Raji (cell line): Measurements from ENCODE around the gene TMEM203.
A peak's percentile ranks its signal among the peaks of the same experiment; 100 is the strongest.

ENCODE experiments used
- POLR2A ChIP-seq: IDR thresholded peaks from 2 replicates; pipeline ENCODE4 v1.6.1; 2011; ENCODE audit warnings: low read depth, low read length, control low read depth; ENCODE audit not compliant: insufficient read depth

Gene TMEM203

GRCh38 chr9:137244486-137245449, 39.3 kb upstream of the TMEM203 start:
- TF ChIP-seq POLR2A = 0 out of 2 replicates have a peak, but pooled peaks have one; percentile 9

- peak; percentile 67 for TF ChIP-seq POLR2A
Measured at GRCh38 chr9:137243626-137244485, 38.4 kb upstream of the TMEM203 start.

- no peak for TF ChIP-seq POLR2A
Measured at GRCh38 chr9:137242269-137243203, 37.1 kb upstream of the TMEM203 start.

- no peak for TF ChIP-seq POLR2A
Measured at GRCh38 chr9:137241490-137242268, 36.2 kb upstream of the TMEM203 start.

DNA sequence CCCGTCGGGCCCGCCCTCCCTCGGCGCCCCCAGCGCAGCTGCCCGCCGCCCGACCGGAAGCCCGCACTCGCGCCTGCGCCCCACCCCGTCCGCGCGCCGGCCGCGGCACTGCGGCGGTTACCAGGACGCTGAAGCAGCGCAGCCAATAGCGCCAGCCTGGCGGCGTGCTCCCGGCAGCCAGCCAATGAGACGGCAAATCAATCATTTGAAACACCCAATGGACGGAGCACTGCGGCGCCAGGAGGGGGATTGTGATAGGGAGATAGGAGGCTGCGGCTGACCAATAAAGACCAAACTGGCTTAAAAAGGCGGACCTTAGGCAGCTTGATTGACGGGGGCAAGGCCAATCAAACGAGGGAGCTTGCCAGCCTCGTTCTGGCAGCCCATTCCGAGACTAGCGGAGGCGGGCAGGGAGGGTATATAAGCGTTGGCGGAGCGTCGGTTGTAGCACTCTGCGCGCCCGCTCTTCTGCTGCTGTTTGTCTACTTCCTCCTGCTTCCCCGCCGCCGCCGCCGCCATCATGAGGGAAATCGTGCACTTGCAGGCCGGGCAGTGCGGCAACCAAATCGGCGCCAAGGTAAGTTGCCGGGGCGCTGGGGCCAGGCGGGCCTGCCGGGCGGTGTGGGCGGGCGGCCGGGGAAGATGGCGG, 35.5 kb upstream of the TMEM203 start, which contains the start of gene TUBB4B:
TUBB4B (plus strand) TSS at position 447 of the 649 bp plus-strand sequence; CDS start at position 521, 74 bp downstream.
- TF ChIP-seq POLR2A = peak; percentile 98

DNA sequence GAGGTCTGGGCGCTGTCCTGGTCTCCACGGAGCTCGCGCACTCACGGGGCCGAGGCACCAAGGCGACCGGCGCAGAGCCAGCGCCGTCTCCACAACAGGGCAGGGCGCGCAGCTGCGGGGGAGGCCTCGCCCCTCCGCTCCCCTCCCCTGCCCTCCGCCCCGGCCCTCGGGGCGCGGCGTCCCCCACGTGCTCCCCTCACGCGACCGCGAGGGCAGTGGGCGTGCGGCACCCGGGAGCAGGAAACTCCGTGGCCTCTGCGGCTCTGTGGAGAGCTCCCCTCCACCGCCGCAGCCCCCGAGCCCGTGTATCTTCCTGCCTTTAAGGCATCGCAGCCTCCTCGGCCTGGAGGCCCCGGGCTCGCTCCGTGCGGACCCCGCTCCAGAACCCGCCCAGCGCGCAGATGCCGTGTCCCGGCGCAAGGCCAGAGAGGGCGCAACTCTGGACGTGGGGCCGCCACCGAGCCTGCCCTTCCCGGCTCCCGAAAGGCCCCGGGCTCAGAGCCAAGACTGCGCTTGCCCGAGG, 34.9 kb upstream of the TMEM203 start:
- TF ChIP-seq POLR2A = peak; percentile 50; the same call in 1 of the 2 replicates

GRCh38 chr9:137237759-137238726, 32.6 kb upstream of the TMEM203 start:
- no peak for TF ChIP-seq POLR2A

DNA sequence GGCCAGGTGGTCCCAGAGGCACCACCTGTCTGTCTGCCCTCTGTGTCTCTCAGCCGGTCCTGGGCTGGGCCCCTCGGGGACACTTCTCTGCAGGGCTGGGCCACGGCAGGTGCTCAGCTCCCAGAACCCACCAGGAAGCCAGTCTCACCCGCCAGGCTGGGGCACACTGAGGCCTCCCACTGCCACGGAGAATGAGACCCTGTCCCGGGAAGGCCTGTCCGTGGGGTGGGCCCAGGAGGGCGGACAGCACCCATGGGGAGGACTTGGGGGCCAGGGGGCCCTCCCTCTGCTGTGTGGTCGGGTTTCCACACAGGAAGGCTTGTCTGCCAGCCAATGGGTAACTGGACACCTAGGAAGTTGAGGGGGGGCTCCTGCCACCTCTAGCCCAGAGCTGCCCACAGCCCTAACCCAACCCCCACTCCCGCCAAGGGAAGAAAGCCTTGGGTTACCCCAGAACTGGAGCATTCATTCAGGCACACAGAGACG, 31.5 kb upstream of the TMEM203 start:
- peak; percentile 19; the same call in 1 of the 2 replicates for TF ChIP-seq POLR2A

DNA sequence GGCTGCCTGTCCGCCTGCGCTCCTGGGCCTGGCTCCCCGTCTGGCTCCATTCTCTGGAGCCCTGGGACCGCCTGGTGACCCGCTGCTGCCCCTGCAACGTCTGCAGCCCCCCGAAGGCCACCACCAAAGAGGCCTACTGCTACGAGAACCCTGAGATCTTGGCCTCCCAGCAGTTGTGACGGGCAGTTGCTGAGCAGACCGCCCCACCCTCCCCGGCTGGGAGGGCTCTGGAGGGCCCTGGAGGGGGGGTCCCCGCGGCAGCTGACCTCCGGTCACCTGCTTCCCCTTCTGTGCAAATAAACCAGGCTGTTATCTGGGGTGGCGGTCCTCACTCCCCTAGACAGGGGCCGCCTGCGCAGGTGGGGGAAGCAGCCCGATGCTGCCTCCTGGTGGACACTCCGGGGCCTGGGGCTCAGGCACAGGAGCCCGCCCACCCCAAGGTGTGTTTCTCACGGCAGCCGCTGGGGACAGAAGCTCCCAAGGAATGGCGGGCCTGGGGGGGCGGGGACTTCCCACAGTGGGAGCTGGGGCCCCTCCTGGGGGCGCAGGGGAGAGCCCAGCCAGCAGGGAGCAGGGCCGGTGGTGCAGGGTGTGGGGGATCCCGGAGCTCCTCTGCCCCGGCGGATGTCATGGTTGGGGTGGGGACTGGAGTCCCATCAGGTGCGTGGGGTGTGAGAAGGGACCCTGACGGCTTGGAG, 30.9 kb upstream of the TMEM203 start:
- TF ChIP-seq POLR2A = no peak

DNA sequence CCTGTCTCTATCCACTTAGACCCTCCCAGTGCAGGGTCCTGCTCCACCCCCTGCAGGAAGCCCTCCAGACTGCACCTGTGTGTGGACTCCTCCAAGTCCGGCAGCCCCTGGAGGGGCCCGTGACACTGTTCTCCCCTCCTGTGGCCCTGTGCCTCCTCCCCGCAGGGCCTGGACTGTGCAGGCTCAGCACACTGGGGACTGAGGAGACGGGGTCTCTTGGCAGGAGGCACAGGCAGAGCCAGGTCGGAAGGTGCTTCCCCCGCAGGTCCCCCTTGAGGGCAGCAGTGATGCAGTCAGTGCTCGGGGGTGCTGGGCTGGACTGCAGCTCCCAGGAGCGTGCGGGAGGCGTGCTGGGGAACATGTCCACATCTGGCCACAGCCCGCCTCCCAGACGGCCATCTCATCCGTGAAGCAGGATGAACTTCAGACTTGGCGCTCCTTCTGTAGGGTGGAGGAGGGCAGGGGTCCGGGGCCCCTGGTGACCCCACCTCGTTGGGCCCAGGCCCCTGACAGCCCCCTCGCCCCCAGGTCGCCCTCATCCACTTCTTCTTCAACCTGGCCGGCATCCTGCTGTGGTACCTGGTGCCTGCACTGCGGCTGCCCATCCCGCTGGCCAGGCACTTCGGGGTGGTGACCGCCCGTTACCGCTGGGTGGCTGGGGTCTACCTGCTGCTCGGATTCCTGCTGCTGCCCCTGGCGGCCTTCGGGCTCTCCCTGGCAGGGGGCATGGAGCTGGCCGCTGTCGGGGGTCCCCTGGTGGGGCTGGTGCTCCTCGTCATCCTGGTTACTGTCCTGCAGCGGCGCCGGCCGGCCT, 30.2 kb upstream of the TMEM203 start:
- no peak; the same call in 1 of the 2 replicates for TF ChIP-seq POLR2A
